Skeletal muscle tissue (tissue), 4 donors: ENCODE results near the gene LRCH1. TPM values are rescaled to one million over a fixed set of nuclear protein-coding genes. Genes with fewer than 3 reads are reported as not detected.
A peak's percentile ranks its signal among the peaks of the same experiment; 100 is the strongest.

ENCODE experiments used
- H3K27ac ChIP-seq: one replicate; pipeline ENCODE4 v1.7.0; 2013; ENCODE audit warnings: mild to moderate bottlenecking, low read depth, low read length, inconsistent platforms
- H3K27me3 ChIP-seq, 3 donors: one replicate each; pipeline ENCODE4 v1.7.0; 2013; ENCODE audit warnings: low read length in 3 of 3; ENCODE audit not compliant: control insufficient read depth in 3 of 3, insufficient read depth in 3 of 3
- H3K36me3 ChIP-seq, 3 donors: one replicate each; pipeline ENCODE4 v1.7.0; 2013; ENCODE audit warnings: low read length in 3 of 3; ENCODE audit not compliant: control insufficient read depth in 3 of 3, insufficient read depth in 3 of 3
- H3K4me1 ChIP-seq, 3 donors: one replicate each; pipeline ENCODE4 v1.7.0; 2013; ENCODE audit warnings: low read length in 3 of 3, mild to moderate bottlenecking in 3 of 3; ENCODE audit not compliant: control insufficient read depth in 3 of 3, insufficient read depth in 3 of 3
- H3K4me3 ChIP-seq, 3 donors: one replicate each; pipeline ENCODE4 v1.7.0; 2013; ENCODE audit warnings: low read length in 3 of 3
- H3K9ac ChIP-seq, 3 donors: one replicate each; pipeline ENCODE4 v1.7.0; 2013; ENCODE audit warnings: low read length in 3 of 3, mild to moderate bottlenecking in 3 of 3, moderate library complexity in 2 of 3, low read depth in 1 of 3
- H3K9me3 ChIP-seq, 3 donors: one replicate each; pipeline ENCODE4 v1.7.0; 2013; ENCODE audit warnings: low read length in 3 of 3; ENCODE audit not compliant: control insufficient read depth in 3 of 3
- total RNA-seq: library from RNA; depleted of rRNA; stranded (reverse); fragments of >200 nt; gene quantifications from one replicate; pipeline ENCODE4 v1.2.3, GENCODE V29; 2014
- donor health status: Osteomylitis.

The LRCH1 gene
- total RNA-seq, 1 donor from 2014 or later = 17.7 TPM

DNA sequence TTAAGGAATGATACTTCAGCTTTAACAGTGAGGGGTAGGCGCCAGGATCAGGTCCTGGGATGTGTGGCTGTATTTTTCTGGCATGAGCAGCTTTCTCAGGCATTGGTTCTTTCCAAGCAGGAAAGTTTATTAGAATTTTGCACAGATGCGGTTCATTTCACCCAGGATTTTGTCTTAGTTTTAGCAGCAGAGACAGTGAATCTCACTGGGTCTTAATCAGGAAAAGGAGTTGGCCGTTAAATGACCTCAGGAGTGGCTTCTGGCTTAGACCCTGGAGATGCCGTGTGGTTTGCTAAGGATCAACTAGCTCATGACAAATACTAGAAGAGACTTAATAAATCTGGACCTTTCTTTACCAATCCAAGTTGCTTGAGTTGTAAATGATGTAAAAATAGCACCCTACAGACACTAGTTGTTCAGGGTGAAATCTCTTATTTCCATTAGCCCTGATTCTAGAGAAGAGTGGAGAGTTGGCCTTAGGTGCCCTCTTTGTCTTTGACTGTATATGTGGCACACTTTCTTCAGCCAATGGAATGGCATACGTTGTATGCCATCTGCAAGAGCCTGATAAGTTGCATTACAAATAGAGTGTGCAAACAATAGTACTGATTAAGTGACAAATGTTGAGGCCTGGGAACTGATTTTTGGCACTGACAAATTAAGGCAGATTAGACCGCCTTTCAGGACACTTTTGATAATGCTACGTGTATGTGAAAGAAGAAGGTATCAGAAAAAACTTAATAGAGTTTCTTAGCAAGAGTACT lies 34.0 kb downstream of the LRCH1 start:
- Histone ChIP-seq H3K9me3 (no peaks in the 10 kb centered on the region), H3K4me1 (peaks cover 0 to 6% (median 0%) of the 10 kb centered on the region in 3 donors), H3K36me3 (no peaks in the 10 kb centered on the region), H3K27ac (no peak overlapping the region), H3K4me3 (no peak overlapping the region), H3K27me3 (no peaks in the 10 kb centered on the region), H3K9ac (no peak overlapping the region)

DNA sequence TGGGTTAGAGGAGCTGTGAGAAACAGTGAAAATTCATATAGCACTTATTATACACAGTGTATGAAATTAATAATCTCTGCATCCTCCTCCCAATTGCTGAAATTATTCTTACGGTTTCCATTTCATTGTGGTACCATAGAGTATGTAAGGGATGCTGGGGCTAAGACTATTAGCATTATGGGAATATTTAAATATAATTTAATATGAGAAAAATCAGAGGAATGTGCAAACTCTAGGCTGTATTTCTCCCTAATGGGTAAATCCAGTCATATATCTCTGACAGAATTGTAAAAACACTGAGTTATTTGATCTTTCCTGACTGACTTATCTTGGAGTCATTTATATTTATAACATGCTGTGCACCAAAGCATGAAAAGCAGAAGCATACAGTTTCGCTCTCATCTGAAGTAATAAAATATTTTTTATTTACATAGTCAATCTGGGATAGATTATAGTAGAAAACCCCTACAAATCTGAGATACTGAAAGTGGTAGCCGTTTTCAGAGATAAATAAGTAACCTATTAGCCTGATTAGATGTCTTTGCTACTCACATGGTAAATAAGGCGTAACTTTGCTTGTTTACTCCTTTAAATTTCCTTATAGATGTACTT lies 34.9 kb downstream of the LRCH1 start:
- no peak overlapping the region for H3K9ac ChIP-seq
- peaks cover 0 to 6% (median 0%) of the 10 kb centered on the region in 3 donors for H3K4me1 ChIP-seq
- no peak overlapping the region for H3K27ac ChIP-seq
- no peaks in the 10 kb centered on the region for H3K9me3 ChIP-seq
- no peaks in the 10 kb centered on the region for H3K27me3 ChIP-seq
- no peak overlapping the region for H3K4me3 ChIP-seq
- no peaks in the 10 kb centered on the region for H3K36me3 ChIP-seq

DNA sequence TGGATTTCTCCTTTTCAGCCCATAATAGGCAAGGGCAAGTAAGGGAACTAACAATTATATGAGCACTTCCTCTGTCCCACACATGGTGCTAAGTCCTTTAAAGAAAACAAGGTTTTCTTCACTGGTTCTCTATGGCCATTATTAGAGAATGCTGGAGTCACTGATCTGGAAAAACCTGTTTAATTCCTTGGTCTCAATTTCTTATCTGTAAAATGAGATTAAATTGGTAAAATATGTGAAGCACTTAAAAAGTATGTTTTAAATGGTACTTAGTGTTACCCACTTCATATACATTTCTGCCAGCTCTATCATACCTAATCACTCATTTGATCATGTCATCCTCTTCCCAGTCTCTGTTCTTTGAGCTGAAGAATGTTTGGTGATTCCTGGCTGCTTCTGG lies 39.4 kb downstream of the LRCH1 start:
- no peaks in the 10 kb centered on the region for H3K9me3 ChIP-seq
- no peaks in the 10 kb centered on the region for H3K27me3 ChIP-seq
- no peak overlapping the region for H3K9ac ChIP-seq
- no peaks in the 10 kb centered on the region for H3K36me3 ChIP-seq
- H3K4me3 ChIP-seq = no peak overlapping the region
- peaks cover 7 to 22% (median 8%) of the 10 kb centered on the region in 3 donors for H3K4me1 ChIP-seq
- no peak overlapping the region for H3K27ac ChIP-seq

DNA sequence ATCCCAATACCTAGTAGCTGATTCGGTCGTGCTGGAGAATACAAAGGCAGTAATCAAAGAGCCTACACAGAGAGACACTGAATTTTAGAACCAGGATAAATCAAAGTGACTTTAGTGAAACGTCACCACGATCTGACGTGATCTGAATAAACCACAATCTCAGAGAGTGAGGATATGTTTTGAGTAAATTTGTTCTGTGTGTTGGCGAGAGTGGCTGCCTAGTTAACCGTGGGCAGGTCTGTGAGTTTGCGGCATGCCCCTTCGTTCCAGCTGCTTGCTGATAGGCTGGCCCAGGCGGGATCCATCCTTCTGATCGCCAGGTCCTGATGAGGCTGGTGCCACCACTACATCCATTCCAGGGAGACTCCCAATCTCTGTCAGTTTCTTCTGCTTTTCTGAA lies 40.4 kb downstream of the LRCH1 start:
- Histone ChIP-seq H3K36me3 (no peaks in the 10 kb centered on the region), H3K27ac (no peak overlapping the region), H3K9ac (no peak overlapping the region), H3K4me3 (no peak overlapping the region), H3K27me3 (no peaks in the 10 kb centered on the region), H3K4me1 (peaks cover 7 to 19% (median 8%) of the 10 kb centered on the region in 3 donors), H3K9me3 (no peaks in the 10 kb centered on the region)

DNA sequence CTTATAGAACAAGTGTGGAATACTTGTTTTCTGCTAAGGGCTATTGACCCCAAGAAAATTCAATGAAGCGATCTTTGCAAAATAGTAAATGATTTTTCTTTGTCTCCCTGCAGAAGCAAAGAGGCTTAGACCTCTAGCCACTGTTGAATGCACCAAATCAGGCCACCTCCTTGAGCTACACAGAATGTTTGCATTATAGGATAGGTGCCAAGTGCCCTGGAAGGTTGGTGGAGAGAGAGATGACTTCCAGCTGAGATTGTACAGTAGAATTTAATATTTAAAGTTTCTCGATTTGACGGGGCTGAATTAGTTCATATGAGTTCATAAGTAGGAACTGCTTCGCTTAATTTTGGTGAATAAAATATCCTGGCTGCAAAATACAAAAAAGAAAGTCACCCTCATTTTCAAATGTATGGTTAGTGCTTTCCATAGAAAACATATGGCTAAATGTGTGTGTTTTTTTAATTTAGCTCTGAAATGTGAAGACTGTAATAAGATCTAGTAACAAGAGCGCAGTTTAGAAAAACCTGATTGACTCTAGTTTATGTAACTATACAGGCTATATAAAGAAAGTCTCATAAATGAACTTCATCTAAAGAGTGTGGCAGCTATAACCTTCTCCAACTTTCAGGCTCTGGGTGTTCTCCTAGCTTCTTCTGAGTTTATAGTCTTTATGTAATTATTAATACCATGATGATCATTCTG lies 41.6 kb downstream of the LRCH1 start:
- Histone ChIP-seq H3K4me1 (peaks cover 7 to 19% (median 8%) of the 10 kb centered on the region in 3 donors), H3K27ac (no peak overlapping the region), H3K9ac (no peak overlapping the region), H3K27me3 (no peaks in the 10 kb centered on the region), H3K9me3 (no peaks in the 10 kb centered on the region), H3K36me3 (no peaks in the 10 kb centered on the region), H3K4me3 (no peak overlapping the region)

DNA sequence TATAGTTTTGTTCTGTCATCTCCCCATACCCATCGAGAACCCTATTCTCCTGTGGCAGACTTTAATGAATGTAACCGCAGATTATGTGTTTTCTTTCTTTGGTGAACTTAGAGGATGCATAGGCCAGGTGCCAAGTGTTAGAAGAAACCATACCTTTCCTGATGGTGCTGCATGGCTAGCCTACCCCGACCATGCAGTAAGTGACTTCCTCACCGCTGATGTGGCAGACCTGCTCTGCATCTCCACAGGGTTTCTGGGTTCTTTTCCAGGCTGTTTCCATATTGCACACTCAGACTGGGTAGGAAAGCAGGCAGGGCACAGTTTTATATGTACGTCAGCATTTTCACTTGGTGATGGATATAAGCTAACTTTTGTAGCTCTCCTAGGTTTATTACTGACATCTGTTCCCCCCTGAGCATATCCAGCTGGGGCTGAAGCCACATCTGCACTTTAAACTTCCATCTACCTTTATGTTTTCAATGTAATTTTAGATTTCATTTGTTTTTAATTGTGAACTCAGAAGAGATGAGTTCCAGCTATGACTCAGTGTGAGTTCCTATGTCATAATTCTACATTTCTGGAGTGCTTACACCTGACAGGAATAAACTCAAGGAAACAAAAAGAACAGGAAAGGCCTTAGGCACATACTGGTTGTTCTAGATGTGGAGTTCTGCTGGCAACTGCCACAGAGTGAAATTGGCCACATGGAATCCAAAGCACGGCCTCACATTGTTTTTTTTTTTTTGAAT lies 42.3 kb downstream of the LRCH1 start:
- Histone ChIP-seq H3K36me3 (no peaks in the 10 kb centered on the region), H3K9me3 (no peaks in the 10 kb centered on the region), H3K27me3 (no peaks in the 10 kb centered on the region), H3K4me1 (peaks cover 7 to 19% (median 8%) of the 10 kb centered on the region in 3 donors), H3K4me3 (peak overlapping the region in 1 of 3 donors; percentile 14), H3K9ac (no peak overlapping the region), H3K27ac (peak overlapping the region; percentile 11)

DNA sequence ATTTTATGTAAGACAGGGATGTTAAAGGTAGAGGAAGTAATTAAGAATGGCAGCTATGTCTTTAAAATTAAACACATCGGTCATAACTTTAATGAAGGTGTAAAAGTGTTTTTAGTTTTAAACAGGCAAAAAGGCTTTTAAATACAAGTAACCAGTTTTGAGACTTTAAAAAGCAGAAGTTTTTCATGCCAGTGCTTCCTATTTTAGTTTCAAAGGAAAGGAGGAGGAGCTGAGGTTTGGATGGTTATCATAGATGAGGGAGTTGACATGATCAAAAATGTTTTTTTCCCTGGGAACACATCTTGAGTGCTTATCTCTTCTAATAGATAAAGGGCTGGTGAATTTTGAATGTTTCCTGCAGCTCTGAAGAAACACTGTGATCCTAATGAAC lies 42.9 kb downstream of the LRCH1 start:
- Histone ChIP-seq H3K36me3 (no peaks in the 10 kb centered on the region), H3K4me3 (no peak overlapping the region), H3K4me1 (peaks cover 7 to 25% (median 12%) of the 10 kb centered on the region in 3 donors), H3K9me3 (no peaks in the 10 kb centered on the region), H3K27me3 (no peaks in the 10 kb centered on the region), H3K9ac (no peak overlapping the region), H3K27ac (peak overlapping the region; percentile 11)

DNA sequence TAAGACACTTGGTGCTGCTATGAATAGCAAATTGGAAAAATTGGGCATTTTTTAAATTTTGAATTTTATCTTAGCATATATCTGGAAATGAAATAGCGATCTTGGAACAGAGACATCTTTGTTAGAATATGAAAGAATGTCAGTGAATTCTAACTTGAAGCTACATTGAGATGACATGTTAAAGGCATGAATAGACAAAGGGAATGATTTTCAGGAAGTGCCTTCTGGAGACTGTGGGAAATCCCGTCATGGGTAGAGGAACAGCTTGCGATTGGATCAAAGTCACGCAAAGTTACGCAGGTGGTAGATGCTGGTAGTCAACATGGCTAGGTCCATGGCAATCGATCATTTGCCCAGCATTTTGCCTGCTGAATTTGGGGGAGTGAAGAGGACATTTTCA lies 43.5 kb downstream of the LRCH1 start:
- H3K27ac ChIP-seq = no peak overlapping the region
- H3K4me1 ChIP-seq = peaks cover 7 to 26% (median 13%) of the 10 kb centered on the region in 3 donors
- no peaks in the 10 kb centered on the region for H3K27me3 ChIP-seq
- H3K9me3 ChIP-seq = no peaks in the 10 kb centered on the region
- H3K36me3 ChIP-seq = no peaks in the 10 kb centered on the region
- H3K4me3 ChIP-seq = no peak overlapping the region
- H3K9ac ChIP-seq = no peak overlapping the region

DNA sequence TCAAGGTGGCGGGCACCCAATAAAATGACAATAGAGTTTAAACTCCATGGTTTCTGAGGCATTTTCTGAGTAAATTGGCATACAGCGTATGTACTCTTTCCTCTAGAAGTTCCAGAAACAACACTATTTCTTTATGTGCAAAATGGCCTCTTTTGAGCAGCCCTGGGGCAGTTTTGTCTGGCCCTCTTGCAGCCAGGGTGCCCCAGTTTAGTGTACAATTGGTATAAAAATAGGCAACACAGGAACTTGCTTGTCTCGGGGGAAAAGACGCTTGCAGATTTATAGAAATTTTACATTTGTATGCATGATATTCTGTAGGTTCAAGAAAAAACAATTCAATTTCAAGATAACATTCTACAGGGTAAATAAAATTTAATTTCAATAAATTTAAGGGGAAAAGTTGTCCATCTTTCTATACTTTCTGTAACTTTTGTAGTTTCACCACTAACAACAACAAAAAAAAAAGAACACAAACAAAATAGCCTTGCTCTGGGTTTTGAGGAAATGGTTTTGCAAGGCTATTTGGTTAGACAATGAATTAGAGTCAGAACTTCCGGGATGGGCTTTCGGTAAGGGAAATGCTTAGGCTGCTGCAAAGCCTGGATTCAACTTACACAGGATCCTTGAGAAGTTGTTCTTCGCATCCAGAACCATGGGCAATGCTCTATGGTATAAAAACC lies 45.3 kb downstream of the LRCH1 start:
- H3K4me3 ChIP-seq = no peak overlapping the region
- peaks cover 10 to 26% (median 13%) of the 10 kb centered on the region in 3 donors for H3K4me1 ChIP-seq
- no peaks in the 10 kb centered on the region for H3K9me3 ChIP-seq
- no peak overlapping the region for H3K27ac ChIP-seq
- H3K36me3 ChIP-seq = no peaks in the 10 kb centered on the region
- H3K9ac ChIP-seq = no peak overlapping the region
- H3K27me3 ChIP-seq = no peaks in the 10 kb centered on the region
